ENCODE results near the gene GALNT18.

Gene GALNT18

GRCh38 chr11:11624926-11625325 lies 3.1 kb upstream of the GALNT18 start:
- H3K27ac ChIP-seq (ENCODE audit: extremely low read depth, low read depth, low read length) = no peak overlapping the region
- no peak for TF ChIP-seq ZNF707 (tag by site-specific recombination; IDR thresholded peaks at IDR 0.05)
- POLR2A ChIA-PET = no interaction called here
- no peaks in the 10 kb centered on the region for H3K9me3 ChIP-seq (ENCODE audit: control insufficient read depth, insufficient read depth, low read depth, low read length)
- H3K36me3 ChIP-seq (ENCODE audit: control insufficient read depth in 2 of 2, insufficient read depth in 1 of 2, low read length in 2 of 2) = no peaks in the 10 kb centered on the region
- no peaks in the 10 kb centered on the region for H3K4me1 ChIP-seq (ENCODE audit: control insufficient read depth, insufficient read depth, low read length)
- CTCF ChIA-PET = interaction anchor here (1.0 to 2.1 kb wide), 2 partner anchors 162 to 635 kb away, joined by 3 to 7 read pairs; no protein-coding TSS in a partner anchor
- H3K4me3 ChIP-seq (ENCODE audit: low read depth, low read length) = no peak overlapping the region

DNA sequence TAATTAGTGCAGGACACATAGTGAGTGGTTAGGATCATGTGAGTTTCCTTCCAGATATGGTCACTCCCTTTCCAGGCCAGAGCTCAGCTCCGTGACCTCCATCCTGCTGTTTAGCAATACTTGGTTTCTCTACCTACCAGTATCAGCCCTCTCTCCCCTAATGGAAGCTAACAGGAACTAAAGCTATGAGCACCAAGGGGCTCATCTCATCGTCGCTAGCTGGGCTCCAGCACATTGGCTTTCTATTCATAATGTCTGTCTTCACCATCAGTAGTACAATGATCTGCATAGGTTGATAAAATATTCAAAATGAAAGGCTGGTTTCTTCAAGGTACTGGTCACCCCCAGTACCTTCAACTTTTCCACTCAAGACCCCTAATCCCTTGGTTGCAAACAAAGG lies 2.4 kb upstream of the GALNT18 start:
- no peaks in the 10 kb centered on the region for H3K4me1 ChIP-seq (ENCODE audit: control insufficient read depth, insufficient read depth, low read length)
- CTCF ChIA-PET = interaction anchor here (0.6 to 1.0 kb wide), 2 partner anchors 28 to 634 kb away, joined by 3 read pairs; no protein-coding TSS in a partner anchor
- no peaks in the 10 kb centered on the region for H3K9me3 ChIP-seq (ENCODE audit: control insufficient read depth, insufficient read depth, low read depth, low read length)
- H3K36me3 ChIP-seq (ENCODE audit: control insufficient read depth in 2 of 2, insufficient read depth in 1 of 2, low read length in 2 of 2) = no peaks in the 10 kb centered on the region
- no peak overlapping the region for H3K4me3 ChIP-seq (ENCODE audit: low read depth, low read length)
- TF ChIP-seq ZNF843 (tag by site-specific recombination; IDR thresholded peaks at IDR 0.05) (no peak), ZBTB17 (tag by site-specific recombination; IDR thresholded peaks at IDR 0.05) (peak; percentile 62)
- POLR2A ChIA-PET = no interaction called here
- no peak overlapping the region for H3K27ac ChIP-seq (ENCODE audit: extremely low read depth, low read depth, low read length)

DNA sequence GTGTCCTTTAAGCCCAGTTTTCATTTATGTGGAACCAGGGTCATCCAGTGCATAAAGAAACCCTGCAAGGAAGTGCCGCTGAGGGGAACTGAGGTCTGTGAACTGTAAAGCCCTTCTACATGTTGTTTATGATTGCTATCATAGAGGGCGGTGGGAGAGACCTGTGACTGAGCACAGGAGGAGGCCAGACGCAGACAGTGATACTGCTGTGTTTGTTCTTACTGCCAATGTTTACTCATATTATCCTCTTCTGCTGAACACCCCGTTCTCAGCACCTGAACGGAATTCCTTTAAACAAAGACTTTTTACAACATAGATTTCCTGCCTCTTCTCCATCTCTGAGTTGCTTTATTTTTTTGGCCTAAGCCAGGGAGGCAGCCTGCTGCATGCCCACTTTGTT lies 967 bp upstream of the GALNT18 start:
- peak; percentile 55 for TF ChIP-seq ZIC2 (tag by site-specific recombination; IDR thresholded peaks at IDR 0.05)
- TF ChIP-seq, protein P1, sequence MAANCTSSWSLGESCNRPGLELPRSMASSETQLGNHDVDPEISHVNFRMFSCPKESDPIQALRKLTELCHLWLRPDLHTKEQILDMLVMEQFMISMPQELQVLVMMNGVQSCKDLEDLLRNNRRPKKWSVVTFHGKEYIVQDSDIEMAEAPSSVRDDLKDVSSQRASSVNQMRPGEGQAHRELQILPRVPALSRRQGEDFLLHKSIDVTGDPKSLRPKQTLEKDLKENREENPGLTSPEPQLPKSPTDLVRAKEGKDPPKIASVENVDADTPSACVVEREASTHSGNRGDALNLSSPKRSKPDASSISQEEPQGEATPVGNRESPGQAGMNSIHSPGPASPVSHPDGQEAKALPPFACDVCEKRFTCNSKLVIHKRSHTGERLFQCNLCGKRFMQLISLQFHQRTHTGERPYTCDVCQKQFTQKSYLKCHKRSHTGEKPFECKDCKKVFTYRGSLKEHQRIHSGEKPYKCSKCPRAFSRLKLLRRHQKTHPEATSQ (tag by site-specific recombination; IDR thresholded peaks at IDR 0.05) = no peak
- Histone ChIP-seq H3K27ac (ENCODE audit: extremely low read depth, low read depth, low read length) (no peak overlapping the region), H3K36me3 (ENCODE audit: control insufficient read depth in 2 of 2, insufficient read depth in 1 of 2, low read length in 2 of 2) (no peaks in the 10 kb centered on the region), H3K9me3 (ENCODE audit: control insufficient read depth, insufficient read depth, low read depth, low read length) (no peaks in the 10 kb centered on the region), H3K4me3 (ENCODE audit: low read depth, low read length) (no peak overlapping the region), H3K4me1 (ENCODE audit: control insufficient read depth, insufficient read depth, low read length) (no peaks in the 10 kb centered on the region)
- ChIA-PET CTCF (interaction anchor here (1.1 kb wide), 2 partner anchors 164 to 200 kb away, joined by 3 read pairs; no protein-coding TSS in a partner anchor), POLR2A (no interaction called here)

- 0 out of 2 replicates have a peak overlapping the region, but pooled peaks have one; percentile 6 for H3K4me3 ChIP-seq (ENCODE audit: low read depth, low read length)
- no peak overlapping the region; the same call in 1 of the 2 replicates for H3K27ac ChIP-seq (ENCODE audit: extremely low read depth, low read depth, low read length)
- H3K4me1 ChIP-seq (ENCODE audit: control insufficient read depth, insufficient read depth, low read length) = no peaks in the 10 kb centered on the region
- TF ChIP-seq, protein P2, sequence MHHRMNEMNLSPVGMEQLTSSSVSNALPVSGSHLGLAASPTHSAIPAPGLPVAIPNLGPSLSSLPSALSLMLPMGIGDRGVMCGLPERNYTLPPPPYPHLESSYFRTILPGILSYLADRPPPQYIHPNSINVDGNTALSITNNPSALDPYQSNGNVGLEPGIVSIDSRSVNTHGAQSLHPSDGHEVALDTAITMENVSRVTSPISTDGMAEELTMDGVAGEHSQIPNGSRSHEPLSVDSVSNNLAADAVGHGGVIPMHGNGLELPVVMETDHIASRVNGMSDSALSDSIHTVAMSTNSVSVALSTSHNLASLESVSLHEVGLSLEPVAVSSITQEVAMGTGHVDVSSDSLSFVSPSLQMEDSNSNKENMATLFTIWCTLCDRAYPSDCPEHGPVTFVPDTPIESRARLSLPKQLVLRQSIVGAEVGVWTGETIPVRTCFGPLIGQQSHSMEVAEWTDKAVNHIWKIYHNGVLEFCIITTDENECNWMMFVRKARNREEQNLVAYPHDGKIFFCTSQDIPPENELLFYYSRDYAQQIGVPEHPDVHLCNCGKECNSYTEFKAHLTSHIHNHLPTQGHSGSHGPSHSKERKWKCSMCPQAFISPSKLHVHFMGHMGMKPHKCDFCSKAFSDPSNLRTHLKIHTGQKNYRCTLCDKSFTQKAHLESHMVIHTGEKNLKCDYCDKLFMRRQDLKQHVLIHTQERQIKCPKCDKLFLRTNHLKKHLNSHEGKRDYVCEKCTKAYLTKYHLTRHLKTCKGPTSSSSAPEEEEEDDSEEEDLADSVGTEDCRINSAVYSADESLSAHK (tag by site-specific recombination; IDR thresholded peaks at IDR 0.05) = no peak
- TF ChIP-seq, protein P3, sequence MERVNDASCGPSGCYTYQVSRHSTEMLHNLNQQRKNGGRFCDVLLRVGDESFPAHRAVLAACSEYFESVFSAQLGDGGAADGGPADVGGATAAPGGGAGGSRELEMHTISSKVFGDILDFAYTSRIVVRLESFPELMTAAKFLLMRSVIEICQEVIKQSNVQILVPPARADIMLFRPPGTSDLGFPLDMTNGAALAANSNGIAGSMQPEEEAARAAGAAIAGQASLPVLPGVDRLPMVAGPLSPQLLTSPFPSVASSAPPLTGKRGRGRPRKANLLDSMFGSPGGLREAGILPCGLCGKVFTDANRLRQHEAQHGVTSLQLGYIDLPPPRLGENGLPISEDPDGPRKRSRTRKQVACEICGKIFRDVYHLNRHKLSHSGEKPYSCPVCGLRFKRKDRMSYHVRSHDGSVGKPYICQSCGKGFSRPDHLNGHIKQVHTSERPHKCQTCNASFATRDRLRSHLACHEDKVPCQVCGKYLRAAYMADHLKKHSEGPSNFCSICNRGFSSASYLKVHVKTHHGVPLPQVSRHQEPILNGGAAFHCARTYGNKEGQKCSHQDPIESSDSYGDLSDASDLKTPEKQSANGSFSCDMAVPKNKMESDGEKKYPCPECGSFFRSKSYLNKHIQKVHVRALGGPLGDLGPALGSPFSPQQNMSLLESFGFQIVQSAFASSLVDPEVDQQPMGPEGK (tag by site-specific recombination; IDR thresholded peaks at IDR 0.05) = 0 out of 2 replicates have a peak, but pooled peaks have one; percentile 11
- no peaks in the 10 kb centered on the region for H3K36me3 ChIP-seq (ENCODE audit: control insufficient read depth in 2 of 2, insufficient read depth in 1 of 2, low read length in 2 of 2)
- ChIA-PET CTCF (interaction anchor here (0.7 to 1.8 kb wide), 9 partner anchors 13 to 344 kb away, joined by 3 to 12 read pairs (median 4); no protein-coding TSS in a partner anchor), POLR2A (interaction anchor here (0.7 to 1.7 kb wide), 4 partner anchors 167 to 814 kb away, joined by 3 to 6 read pairs (median 3); partner anchors contain the start of gene EIF4G2)
- H3K9me3 ChIP-seq (ENCODE audit: control insufficient read depth, insufficient read depth, low read depth, low read length) = no peaks in the 10 kb centered on the region
These were observed 518 bp upstream of the GALNT18 start for GRCh38 chr11:11622340-11622706.
